Fibroblast of the aortic adventitia (primary cell): ENCODE results near the gene GPRC5C. TPM values are rescaled to one million over a fixed set of nuclear protein-coding genes. Genes with fewer than 3 reads are reported as not detected.

Experiments used
- DNase-seq: peaks from one replicate; pipeline ENCODE4 v3.0.0-alpha.2; 2010; ENCODE audit warnings: low read depth
- H3K4me3 ChIP-seq: 2 replicates; pipeline ENCODE4 v1.5.1; 2011; ENCODE audit warnings: low read depth, mild to moderate bottlenecking, control low read depth, low read length, moderate library complexity
- CTCF ChIP-seq: IDR thresholded peaks from 2 replicates; pipeline ENCODE4 v1.5.1; 2011; ENCODE audit warnings: mild to moderate bottlenecking, low read length, control low read depth, inconsistent platforms; ENCODE audit not compliant: insufficient read depth
- total RNA-seq: library from RNA; depleted of rRNA; stranded (reverse); fragments of >200 nt; gene quantifications from 2 replicates; pipeline ENCODE4 v1.2.3, GENCODE V29; 2012; ENCODE audit warnings: low replicate concordance

The GPRC5C gene
- total RNA-seq, 1 donor = 0.99 TPM

GRCh38 chr17:74464730-74465377, 33.0 kb downstream of the GPRC5C start:
- H3K4me3 ChIP-seq = no peak overlapping the region
- DNase-seq = no peak
- no peak for TF ChIP-seq CTCF

GRCh38 chr17:74465378-74466110, 33.7 kb downstream of the GPRC5C start:
- no peak for DNase-seq
- TF ChIP-seq CTCF = no peak
- H3K4me3 ChIP-seq = no peak overlapping the region

GRCh38 chr17:74466111-74466827, 34.4 kb downstream of the GPRC5C start, which contains the start of gene CD300A:
TSS of gene CD300A (plus strand) at chr17:74466634. CDS start at chr17:74466704, 70 bp downstream.
- TF ChIP-seq CTCF = no peak
- DNase-seq = no peak
- no peak within 1 kb of the TSS for H3K4me3 ChIP-seq

DNA sequence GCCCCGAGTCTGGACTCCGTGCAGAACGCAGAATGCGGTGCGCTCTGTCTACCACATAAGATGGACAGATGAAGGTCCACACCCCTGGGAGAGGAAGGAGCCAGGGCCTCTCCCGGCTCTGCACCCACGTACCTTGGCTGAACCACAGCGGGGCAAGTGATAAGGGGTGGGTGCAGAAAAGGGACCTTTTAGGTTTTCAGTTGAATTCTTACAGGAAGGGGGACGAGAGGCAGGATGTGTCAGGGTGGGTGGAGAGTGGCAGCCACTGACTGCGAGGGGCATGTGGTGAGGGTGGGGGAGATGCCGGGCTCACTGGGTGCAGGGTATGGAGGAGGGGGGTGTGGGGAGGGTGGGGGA, 34.9 kb downstream of the GPRC5C start:
- no peak for TF ChIP-seq CTCF
- no peak overlapping the region for H3K4me3 ChIP-seq
- no peak for DNase-seq

DNA sequence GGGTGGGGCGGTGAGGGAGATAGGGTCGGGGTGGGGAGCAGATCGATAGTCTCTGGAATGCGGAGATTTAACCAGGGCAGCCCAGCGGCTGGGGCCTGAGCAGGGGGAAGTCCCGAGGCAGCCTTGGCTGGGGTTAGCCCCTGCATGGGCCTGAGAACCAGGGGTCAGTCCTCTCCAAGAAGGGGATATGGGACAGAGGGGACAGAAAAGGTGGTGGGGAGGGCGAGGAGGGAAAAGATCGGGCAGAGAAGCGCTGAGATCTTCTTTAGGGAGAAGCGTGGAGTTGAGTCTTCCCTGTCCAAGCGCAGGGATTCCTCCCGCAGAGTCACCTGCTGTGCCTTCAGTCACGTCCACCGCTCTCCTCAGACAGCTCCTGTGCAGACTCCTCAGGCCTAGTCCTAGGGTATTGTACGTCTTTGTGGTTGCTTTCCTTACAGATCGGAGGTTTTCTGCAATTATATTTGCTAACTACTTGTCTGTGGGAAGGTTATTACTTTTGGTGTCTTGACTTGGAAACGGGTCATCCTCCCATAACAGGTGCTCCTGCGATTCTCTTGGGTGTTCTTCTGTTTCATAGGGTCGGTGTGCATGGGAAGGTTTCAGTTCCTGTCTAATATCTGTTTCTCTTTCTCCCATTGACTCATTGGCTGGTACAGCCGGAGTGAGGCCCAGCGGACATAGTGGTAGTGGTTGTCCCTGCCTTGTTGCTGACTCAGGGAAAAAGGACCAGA, 35.5 kb downstream of the GPRC5C start:
- TF ChIP-seq CTCF = no peak
- no peak for DNase-seq
- H3K4me3 ChIP-seq = no peak overlapping the region

DNA sequence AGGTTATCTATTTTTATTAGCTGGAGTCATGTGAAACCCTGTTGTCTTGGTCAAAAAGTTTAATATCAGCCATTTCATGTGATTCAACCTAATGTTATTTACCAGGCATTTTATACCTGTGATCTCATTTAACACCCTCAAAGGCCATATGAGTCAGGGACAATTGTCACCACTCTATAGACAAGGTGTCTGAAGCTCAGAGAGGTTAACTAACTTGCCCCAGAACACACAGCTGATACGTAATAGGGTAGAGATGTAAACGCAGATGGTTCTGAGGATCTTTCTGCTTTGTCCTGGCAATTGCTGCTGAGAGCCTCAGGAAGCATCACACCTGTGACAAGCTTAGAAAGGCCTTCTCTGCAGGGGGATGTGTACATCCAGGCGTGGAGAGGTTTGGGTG, 39.5 kb downstream of the GPRC5C start:
- no peak for TF ChIP-seq CTCF
- DNase-seq = no peak
- H3K4me3 ChIP-seq = no peak overlapping the region
